Activated T-helper 17 cell treated with anti-CD3 and anti-CD28 coated beads, Interleukin-2, amount 50 U/mL, for 72 hours (primary cell): ENCODE results near the gene PGAM4. TPM values are rescaled to one million over a fixed set of nuclear protein-coding genes. Genes with fewer than 3 reads are reported as not detected.

ENCODE experiments used
- ATAC-seq: fragments of 150-1000 bp; cut with Tn5 transposase; replicated peaks from 2 replicates; pipeline ENCODE4 v1.10.0; 2021; ENCODE audit warnings: mild to moderate bottlenecking, moderate library complexity
- H3K27ac Mint-ChIP-seq: one replicate; pipeline ENCODE4 v1.8.0; 2022; ENCODE audit warnings: mixed read lengths
- H3K27me3 Mint-ChIP-seq: one replicate; pipeline ENCODE4 v1.8.0; 2022; ENCODE audit warnings: mixed read lengths
- H3K36me3 Mint-ChIP-seq: one replicate; pipeline ENCODE4 v1.8.0; 2022; ENCODE audit warnings: low read depth, mild to moderate bottlenecking, mixed read lengths
- H3K4me1 Mint-ChIP-seq: one replicate; pipeline ENCODE4 v1.8.0; 2022; ENCODE audit warnings: mixed read lengths
- H3K4me3 Mint-ChIP-seq: one replicate; pipeline ENCODE4 v1.8.0; 2022; ENCODE audit warnings: mild to moderate bottlenecking, mixed read lengths
- H3K9me3 Mint-ChIP-seq: one replicate; pipeline ENCODE4 v1.8.0; 2022; ENCODE audit warnings: mixed read lengths
- total RNA-seq, 2 donors: library from RNA; stranded (reverse); gene quantifications; one replicate each; pipeline ENCODE4 v1.2.3, GENCODE V29; 2022

The PGAM4 gene
- total RNA-seq = not detected

GRCh38 chrX:77969538-77969937, at the start of gene PGAM4:
Gene PGAM4, minus strand, starts transcription at chrX:77969638. Its CDS starts 0 bp downstream, at chrX:77969638.
- Mint-ChIP-seq H3K9me3 (no peaks in the 10 kb centered on the region), H3K36me3 (peaks cover 16% of the 10 kb centered on the region), H3K27ac (no peak within 1 kb of the TSS), H3K4me1 (peaks cover 4% of the 10 kb centered on the region), H3K27me3 (no peaks in the 10 kb centered on the region), H3K4me3 (no peak within 1 kb of the TSS)
- no peak for ATAC-seq

- Mint-ChIP-seq H3K4me3 (no peak overlapping the region), H3K4me1 (no peaks in the 10 kb centered on the region), H3K27me3 (no peaks in the 10 kb centered on the region), H3K9me3 (no peaks in the 10 kb centered on the region), H3K27ac (no peak overlapping the region), H3K36me3 (peaks cover 13% of the 10 kb centered on the region)
- ATAC-seq = no peak
These were observed 42.4 kb upstream of the PGAM4 start for GRCh38 chrX:78011846-78012245.

- ATAC-seq = no peak
- Mint-ChIP-seq H3K4me1 (no peaks in the 10 kb centered on the region), H3K27me3 (no peaks in the 10 kb centered on the region), H3K4me3 (no peak overlapping the region), H3K9me3 (no peaks in the 10 kb centered on the region), H3K36me3 (peaks cover 25% of the 10 kb centered on the region), H3K27ac (no peak overlapping the region)
These were observed 10.4 kb upstream of the PGAM4 start for GRCh38 chrX:77979870-77980269.

DNA sequence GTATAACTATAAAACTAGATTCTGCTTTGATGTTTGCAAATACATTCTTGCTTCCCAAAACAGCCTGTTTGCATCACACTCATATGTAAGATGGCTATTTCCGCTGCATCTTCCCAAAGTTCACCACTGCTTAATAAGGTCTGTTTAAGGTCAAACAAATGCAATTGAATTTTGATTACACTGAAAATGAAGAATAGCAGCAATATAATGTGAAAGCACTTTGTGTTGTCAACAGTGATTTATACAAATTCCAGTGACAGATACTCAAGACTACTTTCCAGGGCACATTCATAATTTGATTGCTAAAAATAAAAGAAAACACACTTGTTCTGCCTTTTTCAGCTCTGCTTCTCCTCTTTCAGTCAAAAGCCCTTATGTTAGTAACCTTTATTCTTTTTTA, 8.1 kb upstream of the PGAM4 start:
- ATAC-seq = no peak
- no peak overlapping the region for H3K27ac Mint-ChIP-seq
- H3K4me3 Mint-ChIP-seq = no peak overlapping the region
- H3K4me1 Mint-ChIP-seq = no peaks in the 10 kb centered on the region
- no peaks in the 10 kb centered on the region for H3K9me3 Mint-ChIP-seq
- H3K27me3 Mint-ChIP-seq = no peaks in the 10 kb centered on the region
- H3K36me3 Mint-ChIP-seq = peaks cover 22% of the 10 kb centered on the region

- Mint-ChIP-seq H3K36me3 (peaks cover 26% of the 10 kb centered on the region), H3K4me1 (no peaks in the 10 kb centered on the region), H3K27ac (no peak overlapping the region), H3K9me3 (no peaks in the 10 kb centered on the region), H3K4me3 (no peak overlapping the region), H3K27me3 (no peaks in the 10 kb centered on the region)
- no peak for ATAC-seq
These were observed 7.7 kb upstream of the PGAM4 start for GRCh38 chrX:77977095-77977494.

DNA sequence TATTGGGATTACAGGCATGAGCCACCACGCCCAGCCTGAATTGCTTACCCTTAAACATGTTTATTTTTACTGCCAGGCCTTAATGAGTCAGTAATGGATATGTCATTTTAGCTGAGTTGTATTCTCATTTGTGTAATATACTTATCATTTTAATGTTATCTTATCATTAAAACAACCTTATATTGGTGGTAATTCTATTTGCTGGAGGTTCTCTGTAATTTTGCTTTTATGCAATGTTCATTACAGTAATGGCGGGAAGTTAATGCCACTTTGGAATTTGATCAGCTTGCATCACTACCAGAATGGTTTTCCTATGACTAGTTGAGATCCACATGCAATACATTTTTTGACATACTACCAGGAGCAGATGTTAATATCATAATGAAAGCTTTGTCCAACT, 6.3 kb upstream of the PGAM4 start:
- ATAC-seq = no peak
- Mint-ChIP-seq H3K27ac (no peak overlapping the region), H3K27me3 (no peaks in the 10 kb centered on the region), H3K4me3 (no peak overlapping the region), H3K4me1 (peaks cover 2% of the 10 kb centered on the region), H3K9me3 (no peaks in the 10 kb centered on the region), H3K36me3 (peaks cover 35% of the 10 kb centered on the region)

GRCh38 chrX:77967631-77968030, 1.8 kb downstream of the PGAM4 start:
- Mint-ChIP-seq H3K9me3 (no peaks in the 10 kb centered on the region), H3K36me3 (peaks cover 15% of the 10 kb centered on the region), H3K4me3 (no peak overlapping the region), H3K4me1 (peaks cover 5% of the 10 kb centered on the region), H3K27ac (no peak overlapping the region), H3K27me3 (no peaks in the 10 kb centered on the region)
- no peak for ATAC-seq

- H3K27ac Mint-ChIP-seq = no peak overlapping the region
- H3K9me3 Mint-ChIP-seq = no peaks in the 10 kb centered on the region
- ATAC-seq = no peak
- H3K4me1 Mint-ChIP-seq = peaks cover 15% of the 10 kb centered on the region
- no peak overlapping the region for H3K4me3 Mint-ChIP-seq
- H3K27me3 Mint-ChIP-seq = no peaks in the 10 kb centered on the region
- peaks cover 2% of the 10 kb centered on the region for H3K36me3 Mint-ChIP-seq
These were observed 3.1 kb downstream of the PGAM4 start for GRCh38 chrX:77966361-77966760.

DNA sequence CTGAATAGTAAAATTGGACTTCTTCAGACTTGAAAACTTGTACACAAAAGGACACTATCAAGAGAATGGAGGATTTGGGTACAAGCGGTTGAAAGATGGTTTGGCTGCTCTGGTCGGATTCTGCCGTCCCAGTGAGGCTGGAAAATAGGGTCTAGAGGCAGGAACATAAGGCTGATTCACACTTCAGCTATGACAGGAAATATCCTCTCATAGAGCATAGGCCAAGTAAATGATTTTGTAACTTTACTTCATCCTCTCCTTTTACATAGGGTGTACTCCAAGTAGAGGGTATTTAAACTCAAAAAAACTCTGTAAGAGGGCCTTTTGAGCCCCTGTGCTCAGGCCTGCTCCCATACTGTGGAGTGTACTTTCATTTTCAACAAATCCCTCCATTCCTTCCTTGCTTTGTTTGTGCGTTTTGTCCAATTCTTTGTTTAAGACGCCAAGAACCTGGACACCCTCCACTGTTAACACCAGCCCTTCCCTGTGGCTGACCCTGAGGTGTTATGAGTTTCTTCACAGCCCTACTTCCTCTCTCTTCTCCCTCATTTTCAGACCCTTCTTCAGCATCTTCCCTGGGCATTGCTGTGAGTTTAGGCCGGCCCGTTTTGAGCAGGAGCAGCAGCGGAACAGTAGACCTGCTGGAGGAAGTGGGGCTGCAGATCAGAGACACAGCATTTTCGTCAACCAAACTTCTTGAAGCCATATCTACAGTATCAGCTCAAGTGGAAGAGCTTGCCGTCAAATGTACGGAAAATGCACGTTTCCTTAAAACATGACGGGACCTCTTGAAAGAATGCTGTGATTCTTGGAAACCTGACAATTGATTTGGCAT, 7.2 kb downstream of the PGAM4 start:
- H3K4me1 Mint-ChIP-seq = peaks cover 19% of the 10 kb centered on the region
- H3K36me3 Mint-ChIP-seq = no peaks in the 10 kb centered on the region
- peak overlapping the region; percentile 99 for H3K27ac Mint-ChIP-seq
- peak; percentile 57 for ATAC-seq
- H3K4me3 Mint-ChIP-seq = peak overlapping the region; percentile 94
- H3K9me3 Mint-ChIP-seq = no peaks in the 10 kb centered on the region
- no peaks in the 10 kb centered on the region for H3K27me3 Mint-ChIP-seq

DNA sequence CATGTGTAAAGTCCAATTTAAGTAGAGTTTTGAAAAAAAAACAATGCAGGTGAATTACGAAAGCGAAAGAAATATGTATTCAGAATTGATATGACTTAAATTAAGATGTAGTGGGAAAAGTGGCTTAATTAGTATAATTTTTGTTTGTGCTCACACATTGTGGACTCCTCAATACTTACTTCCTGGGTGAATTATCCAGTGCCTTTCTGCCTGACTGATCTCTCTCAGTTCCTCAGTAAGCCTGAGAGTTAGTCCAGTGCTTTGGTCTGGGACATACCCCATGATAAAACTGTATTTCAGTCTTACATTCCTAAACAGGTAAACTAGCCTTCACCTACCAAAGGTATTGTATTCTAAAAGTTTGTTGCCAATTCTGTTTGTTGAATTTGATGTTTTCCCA, 8.4 kb downstream of the PGAM4 start:
- H3K9me3 Mint-ChIP-seq = no peaks in the 10 kb centered on the region
- no peaks in the 10 kb centered on the region for H3K27me3 Mint-ChIP-seq
- peak overlapping the region; percentile 99 for H3K27ac Mint-ChIP-seq
- ATAC-seq = peak; percentile 74
- peaks cover 19% of the 10 kb centered on the region for H3K4me1 Mint-ChIP-seq
- no peaks in the 10 kb centered on the region for H3K36me3 Mint-ChIP-seq
- H3K4me3 Mint-ChIP-seq = peak overlapping the region; percentile 94

- ATAC-seq = peak; percentile 67
- peaks cover 22% of the 10 kb centered on the region for H3K4me1 Mint-ChIP-seq
- no peaks in the 10 kb centered on the region for H3K27me3 Mint-ChIP-seq
- peak overlapping the region; percentile 99 for H3K27ac Mint-ChIP-seq
- peak overlapping the region; percentile 94 for H3K4me3 Mint-ChIP-seq
- H3K9me3 Mint-ChIP-seq = peaks cover 3% of the 10 kb centered on the region
- H3K36me3 Mint-ChIP-seq = no peaks in the 10 kb centered on the region
These were observed 8.9 kb downstream of the PGAM4 start for GRCh38 chrX:77960567-77960966.

- no peak for ATAC-seq
- Mint-ChIP-seq H3K27ac (no peak overlapping the region), H3K36me3 (no peaks in the 10 kb centered on the region), H3K4me1 (peaks cover 5% of the 10 kb centered on the region), H3K9me3 (peaks cover 4% of the 10 kb centered on the region), H3K27me3 (no peaks in the 10 kb centered on the region), H3K4me3 (no peak overlapping the region)
These were observed 15.7 kb downstream of the PGAM4 start for GRCh38 chrX:77953708-77954107.

DNA sequence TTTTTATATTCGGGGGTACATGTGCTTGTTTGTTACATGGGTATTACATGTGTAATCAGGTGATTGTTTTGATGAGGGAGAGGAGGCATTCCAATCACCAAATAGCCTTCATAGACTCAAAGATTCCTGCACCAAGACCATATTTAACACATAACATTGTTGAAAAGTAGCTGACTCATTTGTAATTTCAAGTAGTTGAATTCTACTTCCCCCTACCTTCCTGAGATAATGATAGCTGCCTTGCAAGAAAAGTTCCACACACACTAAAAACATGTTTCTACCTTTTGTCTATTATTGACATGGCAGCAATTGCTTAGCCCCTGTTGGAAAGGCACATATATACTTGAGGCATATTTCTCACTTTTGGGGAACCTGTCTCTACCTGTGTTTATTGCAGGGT, 16.1 kb downstream of the PGAM4 start:
- Mint-ChIP-seq H3K4me1 (peaks cover 5% of the 10 kb centered on the region), H3K4me3 (no peak overlapping the region), H3K9me3 (peaks cover 4% of the 10 kb centered on the region), H3K36me3 (no peaks in the 10 kb centered on the region), H3K27ac (no peak overlapping the region), H3K27me3 (no peaks in the 10 kb centered on the region)
- ATAC-seq = no peak

- Mint-ChIP-seq H3K4me1 (peaks cover 5% of the 10 kb centered on the region), H3K36me3 (no peaks in the 10 kb centered on the region), H3K27me3 (no peaks in the 10 kb centered on the region), H3K4me3 (no peak overlapping the region), H3K9me3 (peaks cover 4% of the 10 kb centered on the region), H3K27ac (no peak overlapping the region)
- ATAC-seq = no peak
These were observed 17.3 kb downstream of the PGAM4 start for GRCh38 chrX:77952173-77952572.

- Mint-ChIP-seq H3K27ac (no peak overlapping the region), H3K4me3 (no peak overlapping the region), H3K4me1 (no peaks in the 10 kb centered on the region), H3K27me3 (no peaks in the 10 kb centered on the region), H3K9me3 (no peaks in the 10 kb centered on the region), H3K36me3 (no peaks in the 10 kb centered on the region)
- no peak for ATAC-seq
These were observed 19.6 kb downstream of the PGAM4 start for GRCh38 chrX:77949840-77950239.
